Activated T-helper 1 cell treated with Interleukin-2 at 50 U/mL for 16 hours (primary cell): ENCODE measurements around the gene DDX19B.
A peak's percentile ranks its signal among the peaks of the same experiment; 100 is the strongest.
"Not testable (repeated sequence)": the region's sequence is repeated elsewhere in the genome, so short reads cannot be mapped to it uniquely, and the experiment has no call there.

Experiments used
- DNase-seq: peaks from one replicate; pipeline ENCODE4 v3.0.0-alpha.2; 2020; ENCODE audit warnings: low read depth

DDX19B gene

GRCh38 chr16:70298988-70299938 lies at the start of gene DDX19B:
TSS of gene DDX19B (plus strand) at chr16:70299186. CDS start at chr16:70299298, 112 bp downstream.
- peak; percentile 34 for DNase-seq

GRCh38 chr16:70249697-70250096 lies 49.3 kb upstream of the DDX19B start:
- DNase-seq, result not testable (repeated sequence)

- DNase-seq, result peak; percentile 14
Measured at GRCh38 chr16:70250748-70251628, 48.0 kb upstream of the DDX19B start.

GRCh38 chr16:70251629-70252354 lies 47.2 kb upstream of the DDX19B start, which contains the start of gene EXOSC6:
TSS of gene EXOSC6 (minus strand) at chr16:70251940. CDS start at chr16:70251900, 40 bp downstream.
- peak; percentile 90 for DNase-seq

- no peak for DNase-seq
Measured at GRCh38 chr16:70252355-70252988, 46.5 kb upstream of the DDX19B start.

- no peak for DNase-seq
Measured at GRCh38 chr16:70253291-70254106, 45.5 kb upstream of the DDX19B start.

GRCh38 chr16:70254180-70254964 lies 44.6 kb upstream of the DDX19B start:
- DNase-seq, result no peak

- DNase-seq, result no peak
Measured at GRCh38 chr16:70254965-70255286, 44.1 kb upstream of the DDX19B start.

GRCh38 chr16:70255574-70255973 lies 43.4 kb upstream of the DDX19B start:
- DNase-seq, result no peak

GRCh38 chr16:70257391-70257790 lies 41.6 kb upstream of the DDX19B start:
- no peak for DNase-seq

- DNase-seq, result no peak
Measured at GRCh38 chr16:70258065-70258464, 40.9 kb upstream of the DDX19B start.

- DNase-seq, result no peak
Measured at GRCh38 chr16:70258946-70259345, 40.0 kb upstream of the DDX19B start.

- not testable (repeated sequence) for DNase-seq
Measured at GRCh38 chr16:70259903-70260302, 39.1 kb upstream of the DDX19B start.

- no peak for DNase-seq
Measured at GRCh38 chr16:70267516-70267915, 31.5 kb upstream of the DDX19B start.

GRCh38 chr16:70267922-70268321 lies 31.1 kb upstream of the DDX19B start:
- not testable (repeated sequence) for DNase-seq

GRCh38 chr16:70269471-70269870 lies 29.5 kb upstream of the DDX19B start:
- no peak for DNase-seq

GRCh38 chr16:70270176-70270575 lies 28.8 kb upstream of the DDX19B start:
- no peak for DNase-seq

GRCh38 chr16:70271696-70272095 lies 27.3 kb upstream of the DDX19B start:
- no peak for DNase-seq

- DNase-seq, result no peak
Measured at GRCh38 chr16:70276392-70276791, 22.6 kb upstream of the DDX19B start.
